ENCODE data around the gene NAA50.

- TF ChIP-seq CTCF (IDR thresholded peaks at IDR 0.05; ENCODE audit: low read length): no peak
- no peak for TF ChIP-seq EZH2phosphoT487 (IDR thresholded peaks at IDR 0.05; ENCODE audit: low read length)
- no peak for TF ChIP-seq EZH2 (optimal IDR thresholded peaks at IDR 0.05; ENCODE audit: low read depth, low read length)
These were observed 37.9 kb upstream of the NAA50 start for GRCh38 chr3:113783980-113784379.

Data from MM.1S (cell line).